C1 segment of cervical spinal cord (tissue), 14 donors: ENCODE data around the gene VAV2.

Experiments used
- DNase-seq, 14 donors: peaks; one replicate each; lab custom pipeline; 2025; lab: John Stamatoyannopoulos, UW

Gene VAV2

GRCh38 chr9:133952598-133953550, 39.2 kb downstream of the VAV2 start:
- DNase-seq, result no peak

- no peak for DNase-seq
Measured at GRCh38 chr9:133951265-133951664, 40.9 kb downstream of the VAV2 start.

GRCh38 chr9:133950629-133951111, 41.5 kb downstream of the VAV2 start:
- no peak for DNase-seq

- DNase-seq, result no peak
Measured at GRCh38 chr9:133950192-133950591, 41.9 kb downstream of the VAV2 start.

GRCh38 chr9:133949486-133950061, 42.5 kb downstream of the VAV2 start:
- no peak for DNase-seq

- DNase-seq, result no peak
Measured at GRCh38 chr9:133948561-133949485, 43.3 kb downstream of the VAV2 start.

- no peak for DNase-seq
Measured at GRCh38 chr9:133948131-133948530, 44.0 kb downstream of the VAV2 start.

- no peak for DNase-seq
Measured at GRCh38 chr9:133946840-133947486, 45.2 kb downstream of the VAV2 start.

GRCh38 chr9:133945977-133946753, 46.0 kb downstream of the VAV2 start:
- no peak for DNase-seq

GRCh38 chr9:133945314-133945975, 46.7 kb downstream of the VAV2 start:
- DNase-seq, result no peak

- DNase-seq, result no peak
Measured at GRCh38 chr9:133944746-133945135, 47.4 kb downstream of the VAV2 start.

- no peak for DNase-seq
Measured at GRCh38 chr9:133943781-133944745, 48.1 kb downstream of the VAV2 start.

GRCh38 chr9:133943036-133943780, 48.9 kb downstream of the VAV2 start:
- no peak for DNase-seq

GRCh38 chr9:133942206-133942975, 49.7 kb downstream of the VAV2 start:
- DNase-seq, result no peak

GRCh38 chr9:133939845-133940244, 52.3 kb downstream of the VAV2 start:
- DNase-seq, result no peak

- no peak for DNase-seq
Measured at GRCh38 chr9:133939171-133939785, 52.8 kb downstream of the VAV2 start.

GRCh38 chr9:133938753-133939152, 53.4 kb downstream of the VAV2 start:
- no peak for DNase-seq
